Endothelial cell of umbilical vein (primary cell): Measurements from ENCODE around the gene C4orf51. TPM values are rescaled to one million over a fixed set of nuclear protein-coding genes. Genes with fewer than 3 reads are reported as not detected.

Source experiments
- BruUV-seq: library from RNA; stranded (reverse); fragments of 400-500 nt; replicated peaks from 2 replicates; lab custom pipeline; 2021; lab: Mats Ljungman, UMichigan
- CTCF ChIA-PET: fragments of 300-600, 350-600 bp; sonication (Branson Sonifier 250); formaldehyde crosslinking; loops from one replicate; lab custom pipeline; 2021; ENCODE audit warnings: antibody characterized with exemption, inconsistent platforms; lab: Charles Lee
- POLR2A ChIA-PET: fragments of 300-600, 350-600 bp; sonication (Branson Sonifier 250); formaldehyde crosslinking; loops from one replicate; lab custom pipeline; 2021; ENCODE audit warnings: antibody characterized with exemption, inconsistent platforms; lab: Charles Lee
- DNase-seq: peaks from one replicate; pipeline ENCODE4 v3.0.0-alpha.2; 2011; ENCODE audit warnings: low read depth, low spot score
- FAIRE-seq: peaks from 2 replicates; lab custom pipeline; 2011; peaks lifted over from hg19 to GRCh38; lab: Jason Lieb, UNC
- H2AFZ ChIP-seq: 2 replicates; pipeline ENCODE4 v1.6.0; 2012; ENCODE audit warnings: low read depth, low read length, control low read depth, inconsistent platforms
- H3K27ac ChIP-seq: 2 replicates; pipeline ENCODE4 v1.5.1; 2011; ENCODE audit warnings: low read depth, mild to moderate bottlenecking, control low read depth, low read length, moderate library complexity; ENCODE audit not compliant: insufficient read depth
- H3K27me3 ChIP-seq, 2 experiments: 2 replicates each; pipeline versions ENCODE4 v1.6.0 to v1.6.1; 2011; ENCODE audit warnings: low read length in 2 of 2, mixed read lengths in 1 of 2; ENCODE audit not compliant: control insufficient read depth in 2 of 2, insufficient read depth in 2 of 2
- H3K36me3 ChIP-seq, 2 experiments: 2 replicates in 1 of 2; 3 replicates in 1 of 2; pipeline ENCODE4 v1.5.1; 2011; ENCODE audit warnings: low read length in 2 of 2, mild to moderate bottlenecking in 1 of 2, moderate library complexity in 1 of 2; ENCODE audit not compliant: control insufficient read depth in 2 of 2, insufficient read depth in 2 of 2; ENCODE audit errors: extremely low read depth in 1 of 2
- H3K4me1 ChIP-seq: 3 replicates; pipeline ENCODE4 v1.5.1; 2011; ENCODE audit warnings: mild to moderate bottlenecking, low read length; ENCODE audit not compliant: control insufficient read depth, insufficient read depth; ENCODE audit errors: extremely low read depth
- H3K4me2 ChIP-seq: 2 replicates; pipeline ENCODE4 v1.6.1; 2011; ENCODE audit warnings: low read length, control low read depth, mixed read lengths; ENCODE audit not compliant: insufficient read depth
- H3K4me3 ChIP-seq, 3 experiments: fragments of 200-600 bp in 1 of 3; sonication (generic), shearing (Covaris generic) in 1 of 3; replicated peaks in 1 of 3; 2 replicates each; pipeline ENCODE4 v1.5.1; 2011 to 2016; ENCODE audit warnings: control low read depth in 3 of 3, low read length in 3 of 3, mild to moderate bottlenecking in 2 of 3, inconsistent platforms in 1 of 3, low read depth in 1 of 3, moderate library complexity in 1 of 3; ENCODE audit not compliant: insufficient read depth in 1 of 3
- H3K79me2 ChIP-seq: 2 replicates; pipeline ENCODE4 v1.6.0; 2012; ENCODE audit warnings: low read length, inconsistent platforms; ENCODE audit not compliant: control insufficient read depth, insufficient read depth
- H3K9ac ChIP-seq: replicated peaks from 2 replicates; pipeline ENCODE3; 2011; ENCODE audit warnings: low read length, control low read depth; ENCODE audit not compliant: insufficient read depth; ENCODE audit errors: extremely low read depth
- H3K9me1 ChIP-seq: replicated peaks from 3 replicates; pipeline ENCODE4 v1.6.0; 2011; ENCODE audit warnings: mild to moderate bottlenecking, low read length; ENCODE audit not compliant: control insufficient read depth, insufficient read depth; ENCODE audit errors: extremely low read depth
- H3K9me3 ChIP-seq: replicated peaks from 2 replicates; pipeline ENCODE4 v1.5.1; 2012; ENCODE audit warnings: low read length, inconsistent platforms; ENCODE audit not compliant: control insufficient read depth, insufficient read depth
- H4K20me1 ChIP-seq: replicated peaks from 2 replicates; pipeline ENCODE3; 2011; ENCODE audit warnings: mild to moderate bottlenecking, low read length; ENCODE audit not compliant: control insufficient read depth, insufficient read depth; ENCODE audit errors: extremely low read depth
- CTCF ChIP-seq, 2 donors: IDR thresholded peaks; 1 replicate in 1 of 2; 2 replicates in 1 of 2; pipeline ENCODE4 v1.5.1; 2011; ENCODE audit warnings: low read length in 2 of 2, mild to moderate bottlenecking in 2 of 2, moderate library complexity in 2 of 2, control low read depth in 1 of 2, inconsistent platforms in 1 of 2, low read depth in 1 of 2; ENCODE audit not compliant: insufficient read depth in 1 of 2; ENCODE audit errors: extremely low read depth in 1 of 2
- EZH2 ChIP-seq: IDR thresholded peaks from 2 replicates; pipeline ENCODE4 v1.6.1; 2012; ENCODE audit warnings: borderline replicate concordance, low read depth, mild to moderate bottlenecking, moderate library complexity, low read length, inconsistent platforms; ENCODE audit not compliant: severe bottlenecking
- FOS ChIP-seq: IDR thresholded peaks from 2 replicates; pipeline ENCODE4 v1.6.1; 2011; ENCODE audit warnings: mild to moderate bottlenecking, low read length, moderate library complexity, borderline replicate concordance; ENCODE audit not compliant: insufficient read depth
- GATA2 ChIP-seq: IDR thresholded peaks from 2 replicates; pipeline ENCODE4 v1.7.0; 2011; ENCODE audit warnings: low read depth, mild to moderate bottlenecking, moderate library complexity, mixed read lengths, low read length; ENCODE audit not compliant: insufficient read length, insufficient read depth
- JUN ChIP-seq: IDR thresholded peaks from 2 replicates; pipeline ENCODE4 v1.6.1; 2011; ENCODE audit warnings: borderline replicate concordance, low read depth; ENCODE audit not compliant: insufficient read length, insufficient read depth
- MAX ChIP-seq: IDR thresholded peaks from 2 replicates; pipeline ENCODE4 v1.6.1; 2011; ENCODE audit not compliant: insufficient read depth, insufficient read length
- MYC ChIP-seq: IDR thresholded peaks from one replicate; pipeline ENCODE4 v1.6.1; 2011; ENCODE audit warnings: mild to moderate bottlenecking, low read depth, low read length
- POLR2A ChIP-seq: IDR thresholded peaks from 2 replicates; pipeline ENCODE4 v1.6.1; 2012; ENCODE audit warnings: low read depth, mild to moderate bottlenecking, control low read depth, low read length
- POLR2AphosphoS5 ChIP-seq: IDR thresholded peaks from 2 replicates; pipeline ENCODE4 v1.6.1; 2012; ENCODE audit warnings: low read depth, mild to moderate bottlenecking, control low read depth, low read length, moderate library complexity; ENCODE audit not compliant: insufficient read depth
- dilution Hi-C: fragments of 300-500 bp; cut with MboI; formaldehyde crosslinking; loops from one replicate; pipeline ENCODE4 v1.15.0; 2019; ENCODE audit warnings: low sequenced_read_pairs; ENCODE audit not compliant: extremely low pct_ligation_motif_present
- intact Hi-C: fragments of 100-400 bp; cut with micrococcal nuclease; formaldehyde crosslinking; loops from one replicate; pipeline ENCODE4 v1.10.0; 2022
- polyA plus RNA-seq, 4 experiments: library from polyadenylated mRNA; depleted of rRNA in 3 of 4; stranded (reverse) in 3 of 4; unstranded in 1 of 4; fragments of >200 nt; gene quantifications; 2 replicates each; pipeline versions ENCODE4 v1.2.1 to v1.2.3, GENCODE V29; 2011 to 2012; ENCODE audit warnings: missing spikeins in 1 of 4
- total RNA-seq: library from RNA; stranded (reverse); gene quantifications from 2 replicates; pipeline ENCODE4 v1.2.3, GENCODE V29; 2021

The C4orf51 gene
- total and polyA plus RNA-seq, 2 donors (not counting 3 experiments of a cell fraction or from before 2014, with no cell fraction given) = not detected

- TF ChIP-seq MAX = no peak
- no peak for TF ChIP-seq POLR2AphosphoS5
- no peak for TF ChIP-seq POLR2A
- TF ChIP-seq GATA2 = no peak
- TF ChIP-seq CTCF (IDR thresholded peaks at IDR 0.05; ENCODE audit: extremely low read depth in 1 of 2, insufficient read depth in 1 of 2, low read depth in 1 of 2, low read length in 2 of 2) = no peak
- TF ChIP-seq EZH2 = no peak
- TF ChIP-seq MYC = no peak
- TF ChIP-seq FOS = no peak
- no peak for TF ChIP-seq JUN
- Histone ChIP-seq H3K9me3 (no peaks in the 10 kb centered on the region), H3K9ac (no peak overlapping the region), H3K27ac (no peak overlapping the region), H3K4me2 (no peak overlapping the region), H3K79me2 (no peaks in the 10 kb centered on the region), H3K9me1 (no peaks in the 10 kb centered on the region), H3K36me3 (no peaks in the 10 kb centered on the region), H3K27me3 (peaks cover 11 to 17% of the 10 kb centered on the region in 2 experiments), H2AFZ (no peak overlapping the region), H4K20me1 (no peaks in the 10 kb centered on the region), H3K4me3 (no peak overlapping the region), H3K4me1 (no peaks in the 10 kb centered on the region)
- no TSS peak for BruUV-seq
- dilution Hi-C loops (no loop called here), intact Hi-C loops (no loop called here)
- CTCF ChIA-PET = no interaction called here
- no peak for DNase-seq
- no peak for FAIRE-seq
- POLR2A ChIA-PET = no interaction called here
Observed at GRCh38 chr4:145720656-145721055, 40.7 kb downstream of the C4orf51 start.
